Spleen (tissue), 11 donors: ENCODE measurements around the gene FRYL. TPM values are rescaled to one million over a fixed set of nuclear protein-coding genes. Genes with fewer than 3 reads are reported as not detected.
"Not testable (repeated sequence)": the region's sequence is repeated elsewhere in the genome, so short reads cannot be mapped to it uniquely, and the experiment has no call there.

Experiments
- DNase-seq: peaks from one replicate; pipeline ENCODE4 v3.0.0-alpha.2; 2020
- H3K27ac ChIP-seq, 8 donors: fragments of 200-600 bp; sonication (generic) in 7 of 8; 1 replicate in 4 of 8; 2 replicates in 4 of 8; pipeline versions ENCODE4 v1.5.0 to v1.8.0; 2016 to 2021; ENCODE audit warnings: inconsistent platforms in 4 of 8, mild to moderate bottlenecking in 4 of 8, moderate library complexity in 1 of 8
- H3K27me3 ChIP-seq, 7 donors: fragments of 200-600 bp; sonication (generic) in 6 of 7; replicated peaks in 1 of 7; 1 replicate in 4 of 7; 2 replicates in 3 of 7; pipeline versions ENCODE4 v1.5.0 to v1.8.0; 2016 to 2021; ENCODE audit warnings: inconsistent platforms in 3 of 7, mild to moderate bottlenecking in 1 of 7
- H3K36me3 ChIP-seq, 6 donors: fragments of 200-600 bp; sonication (generic) in 5 of 6; 1 replicate in 4 of 6; 2 replicates in 2 of 6; pipeline versions ENCODE4 v1.5.0 to v1.8.0; 2016 to 2021; ENCODE audit warnings: inconsistent platforms in 2 of 6
- H3K4me1 ChIP-seq, 6 donors: fragments of 200-600 bp; sonication (generic) in 5 of 6; 1 replicate in 3 of 6; 2 replicates in 3 of 6; pipeline versions ENCODE4 v1.5.0 to v1.8.0; 2016 to 2021; ENCODE audit warnings: inconsistent platforms in 3 of 6
- H3K4me3 ChIP-seq, 8 donors: fragments of 200-600 bp; sonication (generic) in 7 of 8; 1 replicate in 4 of 8; 2 replicates in 4 of 8; pipeline versions ENCODE4 v1.5.0 to v1.8.0; 2016 to 2021; ENCODE audit warnings: inconsistent platforms in 4 of 8, mild to moderate bottlenecking in 4 of 8, moderate library complexity in 2 of 8
- H3K9me3 ChIP-seq, 8 donors: fragments of 200-600 bp; sonication (generic) in 7 of 8; 1 replicate in 4 of 8; 2 replicates in 4 of 8; pipeline versions ENCODE4 v1.5.0 to v1.8.0; 2016 to 2021; ENCODE audit warnings: inconsistent platforms in 4 of 8
- CTCF ChIP-seq, 11 experiments: fragments of 200-600 bp in 7 of 11; fragments of 450-650 bp in 4 of 11; sonication (generic) in 4 of 11; IDR thresholded peaks in 8 of 11; conservative IDR thresholded peaks in 3 of 11; 1 replicate in 7 of 11; 2 replicates in 4 of 11; pipeline versions ENCODE4 v1.4.0 to v1.8.0; 2016 to 2021; ENCODE audit warnings: antibody characterized with exemption in 11 of 11, inconsistent platforms in 4 of 11, mild to moderate bottlenecking in 1 of 11
- POLR2A ChIP-seq, 3 donors: fragments of 450-650 bp; IDR thresholded peaks; one replicate each; pipeline ENCODE4 v1.5.1; 2017; ENCODE audit warnings: antibody characterized with exemption in 3 of 3, mild to moderate bottlenecking in 1 of 3
- POLR2AphosphoS5 ChIP-seq, 3 donors: sonication (generic); formaldehyde crosslinking; IDR thresholded peaks; one replicate each; pipeline ENCODE4 v1.5.1; 2017; ENCODE audit warnings: antibody characterized with exemption in 3 of 3
- WGBS, 5 donors: extraction: QIAGEN DNeasy Blood & Tissue Kit in 3 of 5; methylation state at CpG; one replicate each; pipeline versions ENCODE4 v1.1.5 to v1.1.7; 2013 to 2018; 5-methylcytosine and 5-hydroxymethylcytosine counted together
- intact Hi-C: fragments of 100-400 bp; cut with DNase I; formaldehyde crosslinking; loops from one replicate; pipeline ENCODE4 v1.15.0; 2023; ENCODE audit warnings: low total_unique reads
- polyA plus RNA-seq, 3 donors: library from polyadenylated mRNA; stranded (reverse); fragments of 200-250 nt; gene quantifications; one replicate each; pipeline ENCODE4 v1.2.1, GENCODE V29; 2013
- total RNA-seq, 7 donors: library from RNA; depleted of rRNA in 3 of 7; stranded (reverse); fragments of >200 nt in 3 of 7; fragmentation: NEBNext Ultra II Directional in 4 of 7; extraction: Animal tissue kit (Norgen Biotek cat#: 25700) in 4 of 7; gene quantifications; one replicate each; pipeline versions ENCODE4 v1.1.0 to v1.2.1, GENCODE V29; 2016 to 2021
- donor health status: healthy with polysubstance abuse.
- donor health status: DM: no; HTN: no; CAD: no; lungs with moderate emphysema.
- donor health status: DM: no; HTN: no; CAD: no.
- donor health status: Bipolar disorder and iron deficiency.
- donor health status: healthy.
- donor health status: DM: no; HTN: no; CAD: no.
- donor health status: DM: yes; HTN: yes; CAD: no.

FRYL gene
- total and polyA plus RNA-seq, 10 donors = 14.2 to 118 (median 94.9) TPM

GRCh38 chr4:48640699-48641098 is 139.4 kb downstream of the FRYL start:
- DNase-seq = no peak
- no peaks in the 10 kb centered on the region for H3K27me3 ChIP-seq
- H3K4me1 ChIP-seq = peaks cover 3 to 63% (median 21%) of the 10 kb centered on the region in 6 donors
- peaks cover 0 to 6% (median 0%) of the 10 kb centered on the region in 8 donors for H3K9me3 ChIP-seq
- H3K4me3 ChIP-seq = no peak overlapping the region
- no peaks in the 10 kb centered on the region for H3K36me3 ChIP-seq
- TF ChIP-seq POLR2AphosphoS5 (IDR thresholded peaks at IDR 0.05) (no peak), POLR2A (IDR thresholded peaks at IDR 0.05) (no peak), CTCF (IDR thresholded peaks at IDR 0.05 in 8 of 11, conservative IDR thresholded peaks at IDR 0.05 in 3 of 11) (no peak)
- WGBS, 5 donors = 55 to 85% (median 74%) methylated on average over 2 of the region's 2 CpGs
- peak overlapping the region in 1 of 8 donors; percentile 7 for H3K27ac ChIP-seq
- intact Hi-C loops = no loop called here

GRCh38 chr4:48640225-48640624 is 139.9 kb downstream of the FRYL start:
- H3K36me3 ChIP-seq = no peaks in the 10 kb centered on the region
- peaks cover 8 to 67% (median 26%) of the 10 kb centered on the region in 6 donors for H3K4me1 ChIP-seq
- no peak for DNase-seq
- intact Hi-C loops = no loop called here
- H3K4me3 ChIP-seq = no peak overlapping the region
- TF ChIP-seq POLR2A (IDR thresholded peaks at IDR 0.05) = no peak
- TF ChIP-seq CTCF (IDR thresholded peaks at IDR 0.05 in 8 of 11, conservative IDR thresholded peaks at IDR 0.05 in 3 of 11) = no peak
- TF ChIP-seq POLR2AphosphoS5 (IDR thresholded peaks at IDR 0.05) = no peak
- H3K27me3 ChIP-seq = no peaks in the 10 kb centered on the region
- no peak overlapping the region for H3K27ac ChIP-seq
- peaks cover 0 to 6% (median 0%) of the 10 kb centered on the region in 8 donors for H3K9me3 ChIP-seq

GRCh38 chr4:48639807-48640206 is 140.3 kb downstream of the FRYL start:
- no peaks in the 10 kb centered on the region for H3K27me3 ChIP-seq
- TF ChIP-seq POLR2AphosphoS5 (IDR thresholded peaks at IDR 0.05) (no peak), POLR2A (IDR thresholded peaks at IDR 0.05) (no peak)
- H3K9me3 ChIP-seq = peaks cover 0 to 6% (median 0%) of the 10 kb centered on the region in 8 donors
- H3K4me3 ChIP-seq = no peak overlapping the region
- no peaks in the 10 kb centered on the region for H3K36me3 ChIP-seq
- H3K27ac ChIP-seq = no peak overlapping the region
- no peak for DNase-seq
- 85 to 92% (median 90%) methylated on average over 3 of the region's 3 CpGs for WGBS, 5 donors
- intact Hi-C loops = no loop called here
- peaks cover 9 to 72% (median 30%) of the 10 kb centered on the region in 6 donors for H3K4me1 ChIP-seq

- intact Hi-C loops, H3K4me3 ChIP-seq, DNase-seq, H3K27me3 ChIP-seq, H3K36me3 ChIP-seq, H3K9me3 ChIP-seq, H3K27ac ChIP-seq: not testable (repeated sequence)
- WGBS, 5 donors = 96 to 99% (median 97%) methylated on average over 5 of the region's 5 CpGs
- peaks cover 9 to 79% (median 34%) of the 10 kb centered on the region in 6 donors for H3K4me1 ChIP-seq
Measured at GRCh38 chr4:48638586-48638985, 141.5 kb downstream of the FRYL start.

- Histone ChIP-seq H3K4me3 (no peak overlapping the region), H3K4me1 (peaks cover 11 to 77% (median 33%) of the 10 kb centered on the region in 6 donors), H3K27me3 (no peaks in the 10 kb centered on the region), H3K36me3 (peaks cover 0 to 13% (median 0%) of the 10 kb centered on the region in 6 donors), H3K27ac (no peak overlapping the region), H3K9me3 (peaks cover 0 to 6% (median 0%) of the 10 kb centered on the region in 8 donors)
- 64 to 81% (median 74%) methylated on average over 1 of the region's 1 CpG for WGBS, 5 donors
- DNase-seq = no peak
- intact Hi-C loops = no loop called here
- TF ChIP-seq POLR2AphosphoS5 (IDR thresholded peaks at IDR 0.05) (no peak), CTCF (IDR thresholded peaks at IDR 0.05 in 8 of 11, conservative IDR thresholded peaks at IDR 0.05 in 3 of 11) (no peak), POLR2A (IDR thresholded peaks at IDR 0.05) (no peak)
Measured at GRCh38 chr4:48636911-48637310, 143.2 kb downstream of the FRYL start.
